Measurements from ENCODE around the gene EIF3D.
A peak's percentile ranks its signal among the peaks of the same experiment; 100 is the strongest.

Gene EIF3D

DNA sequence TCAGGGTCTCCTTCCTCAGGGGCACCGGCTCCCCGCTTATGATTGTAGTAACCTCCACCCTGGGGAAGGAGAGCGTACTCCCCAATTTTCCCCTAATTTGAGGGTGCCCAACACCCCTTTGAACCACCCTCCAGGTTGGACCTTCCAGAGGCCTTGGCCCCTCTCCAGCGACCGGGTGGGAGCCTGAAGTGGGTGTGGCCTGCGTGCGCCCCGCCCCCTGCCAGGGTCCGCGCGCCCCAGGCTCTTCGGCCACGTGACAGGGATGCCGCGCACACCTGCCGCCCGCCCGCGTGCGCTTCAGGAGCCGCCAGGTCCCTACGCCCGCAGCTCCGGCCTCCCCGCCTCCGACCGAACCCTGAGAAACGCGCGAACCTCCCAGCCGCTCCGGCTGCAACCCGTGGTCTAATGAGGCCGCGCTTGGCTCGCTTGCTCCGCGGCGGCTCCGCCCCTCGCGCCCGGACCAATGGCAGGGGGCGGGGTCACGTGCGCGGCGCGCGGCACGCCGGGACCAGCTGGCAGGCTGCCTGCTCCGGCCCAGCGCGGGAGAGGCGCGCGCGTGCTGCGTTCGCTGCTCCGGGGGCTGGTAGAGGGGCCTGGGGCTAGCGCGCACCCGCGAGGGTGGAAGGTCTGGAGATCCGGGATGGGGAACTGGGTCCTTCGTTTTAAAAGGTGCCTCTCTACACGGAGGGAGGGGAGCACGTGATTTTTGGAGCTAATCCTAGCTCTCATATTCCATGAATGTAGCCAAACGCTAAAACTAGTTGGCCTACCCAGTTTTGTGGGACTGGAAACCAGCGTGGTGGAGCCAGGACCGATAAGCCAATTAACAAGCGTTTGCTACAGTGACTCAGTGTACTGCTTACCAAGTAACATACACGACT, 22.1 kb downstream of the EIF3D start, which contains the start of gene FOXRED2:
TSS of gene FOXRED2 (minus strand) at position 404 of the 881 bp plus-strand sequence. CDS start 618 bp downstream, outside the sequence.
- peak within 1 kb of the TSS; percentile 99 for H3K27ac ChIP-seq
- TF ChIP-seq, protein P1, sequence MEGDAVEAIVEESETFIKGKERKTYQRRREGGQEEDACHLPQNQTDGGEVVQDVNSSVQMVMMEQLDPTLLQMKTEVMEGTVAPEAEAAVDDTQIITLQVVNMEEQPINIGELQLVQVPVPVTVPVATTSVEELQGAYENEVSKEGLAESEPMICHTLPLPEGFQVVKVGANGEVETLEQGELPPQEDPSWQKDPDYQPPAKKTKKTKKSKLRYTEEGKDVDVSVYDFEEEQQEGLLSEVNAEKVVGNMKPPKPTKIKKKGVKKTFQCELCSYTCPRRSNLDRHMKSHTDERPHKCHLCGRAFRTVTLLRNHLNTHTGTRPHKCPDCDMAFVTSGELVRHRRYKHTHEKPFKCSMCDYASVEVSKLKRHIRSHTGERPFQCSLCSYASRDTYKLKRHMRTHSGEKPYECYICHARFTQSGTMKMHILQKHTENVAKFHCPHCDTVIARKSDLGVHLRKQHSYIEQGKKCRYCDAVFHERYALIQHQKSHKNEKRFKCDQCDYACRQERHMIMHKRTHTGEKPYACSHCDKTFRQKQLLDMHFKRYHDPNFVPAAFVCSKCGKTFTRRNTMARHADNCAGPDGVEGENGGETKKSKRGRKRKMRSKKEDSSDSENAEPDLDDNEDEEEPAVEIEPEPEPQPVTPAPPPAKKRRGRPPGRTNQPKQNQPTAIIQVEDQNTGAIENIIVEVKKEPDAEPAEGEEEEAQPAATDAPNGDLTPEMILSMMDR (conservative IDR thresholded peaks at IDR 0.05): no peak
- TF ChIP-seq ZFX (IDR thresholded peaks at IDR 0.05): peak; percentile 73

DNA sequence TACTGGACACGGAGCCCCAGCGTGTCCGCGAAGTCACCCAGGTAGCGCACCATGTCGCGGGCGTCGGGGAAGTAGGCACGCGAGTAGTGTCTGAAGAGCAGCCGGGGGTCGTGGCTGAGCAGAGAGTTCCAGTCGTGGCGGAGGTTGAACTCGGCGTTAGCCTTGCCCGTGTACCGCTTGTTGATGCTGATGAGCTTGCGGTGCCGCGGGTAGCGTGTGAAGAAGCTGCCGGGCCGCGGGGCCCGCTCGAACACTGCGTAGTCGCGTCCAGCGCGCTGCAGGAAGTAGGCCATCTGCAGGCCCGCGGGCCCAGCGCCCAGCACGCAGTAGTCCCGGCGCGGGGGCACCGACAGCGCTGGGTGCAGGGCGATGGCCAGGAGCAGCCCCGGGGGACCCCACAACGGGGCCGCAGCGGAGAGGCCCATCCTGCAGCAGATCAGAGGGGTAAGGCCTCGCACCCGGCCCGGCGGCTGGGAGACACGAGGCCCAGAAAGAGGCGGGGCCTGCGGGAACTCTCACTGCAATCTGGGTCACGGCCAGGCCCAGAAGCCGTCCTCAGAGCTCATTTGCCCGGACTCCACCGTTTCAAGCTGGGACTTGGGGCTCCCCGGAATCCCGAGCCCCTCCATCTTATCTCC, 22.8 kb downstream of the EIF3D start:
- peak overlapping the region; percentile 99 for H3K27ac ChIP-seq
- TF ChIP-seq ZFX (IDR thresholded peaks at IDR 0.05): peak; percentile 94; the same call in 1 of the 2 replicates
- TF ChIP-seq, protein P1 (conservative IDR thresholded peaks at IDR 0.05): no peak

GRCh38 chr22:36497910-36498665, 30.9 kb downstream of the EIF3D start:
- H3K27ac ChIP-seq: no peak overlapping the region
- TF ChIP-seq, protein P1 (conservative IDR thresholded peaks at IDR 0.05): no peak
- TF ChIP-seq ZFX (IDR thresholded peaks at IDR 0.05): no peak

- H3K27ac ChIP-seq: no peak overlapping the region
- no peak for TF ChIP-seq ZFX (IDR thresholded peaks at IDR 0.05)
- TF ChIP-seq, protein P1 (conservative IDR thresholded peaks at IDR 0.05): no peak
Measured at GRCh38 chr22:36493690-36494110, 35.3 kb downstream of the EIF3D start.

DNA sequence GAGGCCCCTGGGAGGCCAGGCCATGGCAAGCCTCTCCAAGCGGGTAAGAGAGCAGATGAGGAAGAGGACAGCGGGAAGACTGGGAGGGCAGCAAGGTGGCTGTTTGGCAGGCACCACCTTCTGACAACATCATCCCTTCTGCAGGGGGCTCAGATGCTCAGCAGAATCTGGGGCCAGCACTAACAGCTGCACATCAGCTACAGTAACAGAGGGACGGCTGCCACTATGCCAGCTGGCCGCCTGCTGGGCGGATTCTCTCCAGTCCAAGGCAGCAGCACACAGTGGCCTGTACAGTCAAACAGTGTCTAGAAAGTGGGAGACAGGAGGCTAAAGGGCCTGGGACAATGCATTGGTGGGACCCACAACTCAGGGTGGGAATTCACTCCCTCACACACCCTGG, 36.9 kb downstream of the EIF3D start:
- H3K27ac ChIP-seq: no peak overlapping the region
- TF ChIP-seq, protein P1 (conservative IDR thresholded peaks at IDR 0.05): no peak
- TF ChIP-seq ZFX (IDR thresholded peaks at IDR 0.05): no peak

DNA sequence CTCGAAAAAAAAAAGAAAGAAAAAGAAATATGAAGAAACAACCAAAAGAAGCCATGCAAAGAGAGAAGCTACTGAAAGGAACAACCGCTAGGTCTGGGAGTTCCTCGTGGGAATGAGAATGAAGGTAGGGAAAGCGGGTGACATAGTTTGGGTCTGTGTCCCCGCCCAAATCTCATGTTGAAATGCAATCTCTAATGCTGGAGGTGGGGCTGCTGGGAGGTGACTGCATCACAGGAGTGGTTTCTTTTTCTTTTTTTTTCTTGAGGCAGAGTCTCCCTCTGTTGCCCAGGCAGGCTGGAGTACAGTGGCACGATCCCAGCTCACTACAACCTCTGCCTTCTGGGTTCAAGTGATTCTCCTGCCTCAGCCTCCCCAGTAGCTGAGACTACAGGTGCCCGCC, 37.8 kb downstream of the EIF3D start:
- TF ChIP-seq, protein P1 (conservative IDR thresholded peaks at IDR 0.05): no peak
- TF ChIP-seq ZFX (IDR thresholded peaks at IDR 0.05): no peak
- H3K27ac ChIP-seq: no peak overlapping the region
